Measurements from ENCODE around the gene ACD.

GRCh38 chr16:67683767-67684166 lies 23.7 kb upstream of the ACD start:
- TF ChIP-seq FOS (IDR thresholded peaks at IDR 0.05; ENCODE audit: low read depth, low read length), result no peak
- no peak for TF ChIP-seq CTCF (conservative IDR thresholded peaks at IDR 0.05; ENCODE audit: low read depth, low read length)
- no peak for TF ChIP-seq POLR2A (IDR thresholded peaks at IDR 0.05; ENCODE audit: low read depth, low read length)
- TF ChIP-seq USF2 (IDR thresholded peaks at IDR 0.05; ENCODE audit: low read depth, low read length), result no peak
- TF ChIP-seq RCOR1 (IDR thresholded peaks at IDR 0.05; ENCODE audit: insufficient replicate concordance, low read length), result no peak
- no peak for TF ChIP-seq SMC3 (IDR thresholded peaks at IDR 0.05; ENCODE audit: low read depth, low read length)
- TF ChIP-seq MAZ (IDR thresholded peaks at IDR 0.05; ENCODE audit: borderline replicate concordance, low read depth, low read length), result no peak
- no peak for TF ChIP-seq BHLHE40 (IDR thresholded peaks at IDR 0.05; ENCODE audit: low read depth, low read length)

Data from IMR-90 (cell line).